ENCODE results near the gene SEC16A.

GRCh38 chr9:136437430-136437829, 45.4 kb downstream of the SEC16A start:
- no peak for TF ChIP-seq POLR2AphosphoS5 (IDR thresholded peaks at IDR 0.05)
- no peak for TF ChIP-seq CTCF (IDR thresholded peaks at IDR 0.05)
- TF ChIP-seq POLR2A (IDR thresholded peaks at IDR 0.05): no peak
